Loucy (cell line): ENCODE measurements around the gene WBP2.

Experiments
- EZH2phosphoT487 ChIP-seq: fragments of 200-600 bp; IDR thresholded peaks from 2 replicates; pipeline ENCODE4 v1.6.1; 2018; ENCODE audit warnings: antibody characterized with exemption, mild to moderate bottlenecking, moderate library complexity, borderline replicate concordance
- TF ChIP-seq, protein P1 (sequence below): fragments of 200-600 bp; sonication (generic); conservative IDR thresholded peaks from 2 replicates; pipeline ENCODE4 v1.5.1; 2014; ENCODE audit warnings: mild to moderate bottlenecking, antibody characterized with exemption, low read length

- TF ChIP-seq, protein P1, sequence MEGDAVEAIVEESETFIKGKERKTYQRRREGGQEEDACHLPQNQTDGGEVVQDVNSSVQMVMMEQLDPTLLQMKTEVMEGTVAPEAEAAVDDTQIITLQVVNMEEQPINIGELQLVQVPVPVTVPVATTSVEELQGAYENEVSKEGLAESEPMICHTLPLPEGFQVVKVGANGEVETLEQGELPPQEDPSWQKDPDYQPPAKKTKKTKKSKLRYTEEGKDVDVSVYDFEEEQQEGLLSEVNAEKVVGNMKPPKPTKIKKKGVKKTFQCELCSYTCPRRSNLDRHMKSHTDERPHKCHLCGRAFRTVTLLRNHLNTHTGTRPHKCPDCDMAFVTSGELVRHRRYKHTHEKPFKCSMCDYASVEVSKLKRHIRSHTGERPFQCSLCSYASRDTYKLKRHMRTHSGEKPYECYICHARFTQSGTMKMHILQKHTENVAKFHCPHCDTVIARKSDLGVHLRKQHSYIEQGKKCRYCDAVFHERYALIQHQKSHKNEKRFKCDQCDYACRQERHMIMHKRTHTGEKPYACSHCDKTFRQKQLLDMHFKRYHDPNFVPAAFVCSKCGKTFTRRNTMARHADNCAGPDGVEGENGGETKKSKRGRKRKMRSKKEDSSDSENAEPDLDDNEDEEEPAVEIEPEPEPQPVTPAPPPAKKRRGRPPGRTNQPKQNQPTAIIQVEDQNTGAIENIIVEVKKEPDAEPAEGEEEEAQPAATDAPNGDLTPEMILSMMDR, result no peak
- no peak for TF ChIP-seq EZH2phosphoT487
Measured at GRCh38 chr17:75843577-75844529, 11.3 kb downstream of the WBP2 start, which contains the start of gene UNC13D.
